DOHH2 (cell line): ENCODE results near the gene HECW1.

Experiments
- H3F3A ChIP-seq: fragments of 200-600 bp; sonication (generic), shearing (Covaris generic); 2 replicates; pipeline ENCODE4 v1.6.0; 2016; ENCODE audit warnings: antibody characterized with exemption, mild to moderate bottlenecking; ENCODE audit not compliant: control insufficient read depth, insufficient read depth
- H3K27ac ChIP-seq: fragments of 200-600 bp; sonication (generic); 2 replicates; pipeline ENCODE4 v1.5.1; 2014; ENCODE audit warnings: low read depth, mild to moderate bottlenecking, low read length, moderate library complexity
- H3K27me3 ChIP-seq: fragments of 200-600 bp; sonication (generic); 2 replicates; pipeline ENCODE4 v1.6.1; 2014; ENCODE audit warnings: mild to moderate bottlenecking, low read length, mixed read lengths; ENCODE audit not compliant: control insufficient read depth
- H3K36me3 ChIP-seq: fragments of 200-600 bp; sonication (generic); 2 replicates; pipeline ENCODE4 v1.6.1; 2014; ENCODE audit warnings: mild to moderate bottlenecking, low read length, moderate library complexity, mixed read lengths; ENCODE audit not compliant: control insufficient read depth
- H3K4me1 ChIP-seq: fragments of 200-600 bp; sonication (generic); 2 replicates; pipeline ENCODE4 v1.6.1; 2014; ENCODE audit warnings: mild to moderate bottlenecking, low read length, mixed read lengths; ENCODE audit not compliant: control insufficient read depth
- H3K4me2 ChIP-seq: fragments of 200-600 bp; sonication (generic); 2 replicates; pipeline ENCODE4 v1.6.0; 2014; ENCODE audit warnings: mild to moderate bottlenecking, low read length, moderate library complexity
- H3K4me3 ChIP-seq: fragments of 200-600 bp; sonication (generic); 2 replicates; pipeline ENCODE4 v1.5.1; 2014; ENCODE audit warnings: mild to moderate bottlenecking, low read length, mixed read lengths
- H3K79me2 ChIP-seq: fragments of 200-600 bp; sonication (generic); 2 replicates; pipeline ENCODE4 v1.6.1; 2014; ENCODE audit warnings: mild to moderate bottlenecking, low read length, mixed read lengths; ENCODE audit not compliant: control insufficient read depth
- H3K9me2 ChIP-seq: fragments of 200-600 bp; sonication (generic); replicated peaks from 2 replicates; pipeline ENCODE4 v1.6.1; 2014; ENCODE audit warnings: mild to moderate bottlenecking, low read length, mixed read lengths; ENCODE audit not compliant: control insufficient read depth
- H3K9me3 ChIP-seq: fragments of 200-600 bp; sonication (generic); 2 replicates; pipeline ENCODE4 v1.6.1; 2014; ENCODE audit warnings: antibody characterized with exemption, low read length, mixed read lengths; ENCODE audit not compliant: control insufficient read depth, insufficient read depth
- H4K20me1 ChIP-seq: fragments of 200-600 bp; sonication (generic); 2 replicates; pipeline ENCODE4 v1.6.0; 2014; ENCODE audit warnings: low read depth, mild to moderate bottlenecking, antibody characterized with exemption, low read length, moderate library complexity; ENCODE audit not compliant: control insufficient read depth, insufficient read depth
- EZH2phosphoT487 ChIP-seq: fragments of 200-600 bp; sonication (generic); IDR thresholded peaks from 2 replicates; pipeline ENCODE4 v1.6.1; 2017; ENCODE audit warnings: borderline replicate concordance, mild to moderate bottlenecking, antibody characterized with exemption, low read length, moderate library complexity, mixed read lengths
- TF ChIP-seq, protein P1 (sequence below): fragments of 200-600 bp; sonication (generic); IDR thresholded peaks from one replicate; pipeline ENCODE4 v1.5.1; 2014; ENCODE audit warnings: antibody characterized with exemption, mild to moderate bottlenecking, low read depth, low read length; ENCODE audit not compliant: poor library complexity, severe bottlenecking

HECW1 gene

GRCh38 chr7:43175570-43176200, 63.2 kb downstream of the HECW1 start:
- TF ChIP-seq, protein P1, sequence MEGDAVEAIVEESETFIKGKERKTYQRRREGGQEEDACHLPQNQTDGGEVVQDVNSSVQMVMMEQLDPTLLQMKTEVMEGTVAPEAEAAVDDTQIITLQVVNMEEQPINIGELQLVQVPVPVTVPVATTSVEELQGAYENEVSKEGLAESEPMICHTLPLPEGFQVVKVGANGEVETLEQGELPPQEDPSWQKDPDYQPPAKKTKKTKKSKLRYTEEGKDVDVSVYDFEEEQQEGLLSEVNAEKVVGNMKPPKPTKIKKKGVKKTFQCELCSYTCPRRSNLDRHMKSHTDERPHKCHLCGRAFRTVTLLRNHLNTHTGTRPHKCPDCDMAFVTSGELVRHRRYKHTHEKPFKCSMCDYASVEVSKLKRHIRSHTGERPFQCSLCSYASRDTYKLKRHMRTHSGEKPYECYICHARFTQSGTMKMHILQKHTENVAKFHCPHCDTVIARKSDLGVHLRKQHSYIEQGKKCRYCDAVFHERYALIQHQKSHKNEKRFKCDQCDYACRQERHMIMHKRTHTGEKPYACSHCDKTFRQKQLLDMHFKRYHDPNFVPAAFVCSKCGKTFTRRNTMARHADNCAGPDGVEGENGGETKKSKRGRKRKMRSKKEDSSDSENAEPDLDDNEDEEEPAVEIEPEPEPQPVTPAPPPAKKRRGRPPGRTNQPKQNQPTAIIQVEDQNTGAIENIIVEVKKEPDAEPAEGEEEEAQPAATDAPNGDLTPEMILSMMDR = no peak
- no peak for TF ChIP-seq EZH2phosphoT487
- Histone ChIP-seq H3K36me3 (no peaks in the 10 kb centered on the region), H3K4me3 (no peak overlapping the region), H3F3A (no peaks in the 10 kb centered on the region), H3K4me2 (no peak overlapping the region), H4K20me1 (no peaks in the 10 kb centered on the region), H3K9me3 (no peaks in the 10 kb centered on the region), H3K4me1 (no peaks in the 10 kb centered on the region), H3K27me3 (no peaks in the 10 kb centered on the region), H3K79me2 (no peaks in the 10 kb centered on the region), H3K9me2 (no peaks in the 10 kb centered on the region), H3K27ac (no peak overlapping the region)

- Histone ChIP-seq H3K9me2 (no peaks in the 10 kb centered on the region), H3K4me2 (no peak overlapping the region), H4K20me1 (no peaks in the 10 kb centered on the region), H3K27me3 (no peaks in the 10 kb centered on the region), H3K4me1 (no peaks in the 10 kb centered on the region), H3K79me2 (no peaks in the 10 kb centered on the region), H3K27ac (no peak overlapping the region), H3K36me3 (no peaks in the 10 kb centered on the region), H3K4me3 (no peak overlapping the region), H3K9me3 (no peaks in the 10 kb centered on the region), H3F3A (no peaks in the 10 kb centered on the region)
- TF ChIP-seq, protein P1 = no peak
- no peak for TF ChIP-seq EZH2phosphoT487
Measured at GRCh38 chr7:43179393-43179792, 66.9 kb downstream of the HECW1 start.

GRCh38 chr7:43192806-43193460, 80.5 kb downstream of the HECW1 start:
- no peak for TF ChIP-seq EZH2phosphoT487
- TF ChIP-seq, protein P1 = no peak
- H3K27ac ChIP-seq = no peak overlapping the region
- no peaks in the 10 kb centered on the region for H4K20me1 ChIP-seq
- H3K79me2 ChIP-seq = no peaks in the 10 kb centered on the region
- H3K4me1 ChIP-seq = no peaks in the 10 kb centered on the region
- no peaks in the 10 kb centered on the region for H3K9me2 ChIP-seq
- no peaks in the 10 kb centered on the region for H3K27me3 ChIP-seq
- no peaks in the 10 kb centered on the region for H3K9me3 ChIP-seq
- H3K4me2 ChIP-seq = no peak overlapping the region
- no peaks in the 10 kb centered on the region for H3K36me3 ChIP-seq
- H3K4me3 ChIP-seq = no peak overlapping the region
- no peaks in the 10 kb centered on the region for H3F3A ChIP-seq
